Central memory CD4-positive, alpha-beta T cell (primary cell): ENCODE measurements around the gene ANP32D.
"Not testable (repeated sequence)": the region's sequence is repeated elsewhere in the genome, so short reads cannot be mapped to it uniquely, and the experiment has no call there.

Experiments
- DNase-seq: peaks from one replicate; pipeline ENCODE4 v3.0.0; 2022
- total RNA-seq, 3 experiments: gene quantifications; one replicate each; lab custom pipeline; 2026; lab: John Stamatoyannopoulos, UW

The ANP32D gene
- 0 to 0.04 (median 0) reads per million in 3 experiments for total RNA-seq

GRCh38 chr12:48472259-48472658, at the start of gene ANP32D:
Gene ANP32D, plus strand, starts transcription at chr12:48472559. Its CDS starts 106 bp downstream, at chr12:48472665.
- DNase-seq = no peak

- no peak for DNase-seq
Observed at GRCh38 chr12:48423171-48423570, 49.2 kb upstream of the ANP32D start.

GRCh38 chr12:48424644-48425043, 47.7 kb upstream of the ANP32D start:
- DNase-seq = no peak

- not testable (repeated sequence) for DNase-seq
Observed at GRCh38 chr12:48434016-48434415, 38.3 kb upstream of the ANP32D start.

GRCh38 chr12:48441069-48441468, 31.3 kb upstream of the ANP32D start:
- no peak for DNase-seq

GRCh38 chr12:48442179-48442847, 30.0 kb upstream of the ANP32D start:
- DNase-seq = no peak

- no peak for DNase-seq
Observed at GRCh38 chr12:48445538-48445937, 26.8 kb upstream of the ANP32D start.

GRCh38 chr12:48446161-48446776, 26.1 kb upstream of the ANP32D start:
- DNase-seq = no peak

- no peak for DNase-seq
Observed at GRCh38 chr12:48447755-48448154, 24.6 kb upstream of the ANP32D start.

- DNase-seq = no peak
Observed at GRCh38 chr12:48451372-48451771, 21.0 kb upstream of the ANP32D start.

GRCh38 chr12:48452961-48453360, 19.4 kb upstream of the ANP32D start:
- not testable (repeated sequence) for DNase-seq

- DNase-seq = peak; percentile 23
Observed at GRCh38 chr12:48454667-48455066, 17.7 kb upstream of the ANP32D start.

- DNase-seq = no peak
Observed at GRCh38 chr12:48455116-48455515, 17.2 kb upstream of the ANP32D start.

- DNase-seq = no peak
Observed at GRCh38 chr12:48459259-48459658, 13.1 kb upstream of the ANP32D start.

GRCh38 chr12:48469027-48469426, 3.3 kb upstream of the ANP32D start:
- not testable (repeated sequence) for DNase-seq

- no peak for DNase-seq
Observed at GRCh38 chr12:48473061-48473460, 702 bp downstream of the ANP32D start.

- not testable (repeated sequence) for DNase-seq
Observed at GRCh38 chr12:48474497-48474896, 2.1 kb downstream of the ANP32D start.

- DNase-seq = no peak
Observed at GRCh38 chr12:48482198-48482597, 9.8 kb downstream of the ANP32D start, which contains the start of gene C12orf54. Gene C12orf54, plus strand, starts transcription at chr12:48482498. Its CDS starts 799 bp downstream, at chr12:48483297.

- no peak for DNase-seq
Observed at GRCh38 chr12:48482930-48483329, 10.6 kb downstream of the ANP32D start.

GRCh38 chr12:48486261-48486660, 13.9 kb downstream of the ANP32D start:
- DNase-seq = no peak

GRCh38 chr12:48486679-48487078, 14.3 kb downstream of the ANP32D start:
- no peak for DNase-seq

- no peak for DNase-seq
Observed at GRCh38 chr12:48489012-48489411, 16.7 kb downstream of the ANP32D start.

- DNase-seq = not testable (repeated sequence)
Observed at GRCh38 chr12:48489456-48489855, 17.1 kb downstream of the ANP32D start.

- not testable (repeated sequence) for DNase-seq
Observed at GRCh38 chr12:48500281-48500680, 27.9 kb downstream of the ANP32D start.
